Measurements from ENCODE around the gene GCDH. TPM values are rescaled to one million over a fixed set of nuclear protein-coding genes. Genes with fewer than 3 reads are reported as not detected.
A peak's percentile ranks its signal among the peaks of the same experiment; 100 is the strongest.

Gene GCDH
- total RNA-seq, 1 donor from 2014 or later, result 73.9 TPM

DNA sequence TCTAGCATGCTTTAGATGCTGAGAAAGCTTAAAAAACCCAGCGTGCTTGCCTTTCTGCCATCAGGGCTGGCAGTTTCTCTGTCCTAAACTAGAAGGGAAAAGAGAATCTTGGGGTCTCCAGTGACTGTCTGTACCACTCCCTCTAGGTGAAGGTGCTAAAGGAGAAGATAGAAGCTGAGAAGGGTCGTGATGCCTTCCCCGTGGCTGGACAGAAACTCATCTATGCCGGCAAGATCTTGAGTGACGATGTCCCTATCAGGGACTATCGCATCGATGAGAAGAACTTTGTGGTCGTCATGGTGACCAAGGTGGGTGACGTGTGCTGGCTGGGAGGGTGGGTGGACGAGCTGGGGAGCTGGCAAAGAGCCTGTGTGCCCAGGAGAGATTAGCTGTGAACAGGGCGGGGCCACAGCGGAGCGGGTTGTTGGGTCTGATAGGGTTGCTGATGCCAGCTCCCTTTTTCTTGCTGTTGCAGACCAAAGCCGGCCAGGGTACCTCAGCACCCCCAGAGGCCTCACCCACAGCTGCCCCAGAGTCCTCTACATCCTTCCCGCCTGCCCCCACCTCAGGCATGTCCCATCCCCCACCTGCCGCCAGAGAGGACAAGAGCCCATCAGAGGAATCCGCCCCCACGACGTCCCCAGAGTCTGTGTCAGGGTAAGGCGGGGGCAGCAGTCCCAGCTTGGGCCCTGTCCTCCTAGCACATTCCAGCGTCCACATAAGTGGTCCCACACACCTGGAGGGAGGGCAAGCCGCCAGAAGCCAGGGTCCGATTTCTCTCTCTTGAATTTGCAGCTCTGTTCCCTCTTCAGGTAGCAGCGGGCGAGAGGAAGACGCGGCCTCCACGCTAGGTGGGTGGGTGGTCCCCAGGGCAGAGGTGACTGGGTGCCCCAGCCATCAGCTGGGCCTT, 57.0 kb downstream of the GCDH start:
- H3K4me1 Mint-ChIP-seq, result peaks cover 43% of the 10 kb centered on the region
- H3K27ac Mint-ChIP-seq, result peak overlapping the region; percentile 41
- no peak for DNase-seq
- intact Hi-C loops (cut with micrococcal nuclease), result no loop called here
- H3K4me3 Mint-ChIP-seq, result no peak overlapping the region
- H3K27me3 Mint-ChIP-seq, result no peaks in the 10 kb centered on the region
- peaks cover 89% of the 10 kb centered on the region for H3K36me3 Mint-ChIP-seq (ENCODE audit: low read depth)
- TF ChIP-seq CTCF (IDR thresholded peaks at IDR 0.05), result no peak
- ChIA-PET POLR2A (interaction anchor here (0.6 to 4.3 kb wide), 4 partner anchors 8 to 155 kb away, joined by 3 to 20 read pairs (median 4); partner anchors contain the start of genes CALR and FARSA), CTCF (interaction anchor here (1.1 kb wide), 1 partner anchor 113 kb away, joined by 3 read pairs; no protein-coding TSS in a partner anchor)
- H3K9me3 Mint-ChIP-seq, result no peaks in the 10 kb centered on the region
- no peak for ATAC-seq (ENCODE audit: low read depth)

- no peak for DNase-seq
- ATAC-seq (ENCODE audit: low read depth), result no peak
- ChIA-PET POLR2A (interaction anchor here (0.6 to 4.3 kb wide), 3 partner anchors 10 to 155 kb away, joined by 3 to 20 read pairs (median 4); partner anchors contain the start of genes CALR and FARSA), CTCF (interaction anchor here (1.1 to 1.7 kb wide), 2 partner anchors 17 to 112 kb away, joined by 3 to 4 read pairs; no protein-coding TSS in a partner anchor)
- peaks cover 39% of the 10 kb centered on the region for H3K4me1 Mint-ChIP-seq
- peaks cover 88% of the 10 kb centered on the region for H3K36me3 Mint-ChIP-seq (ENCODE audit: low read depth)
- no peaks in the 10 kb centered on the region for H3K9me3 Mint-ChIP-seq
- no peak overlapping the region for H3K27ac Mint-ChIP-seq
- no peak overlapping the region for H3K4me3 Mint-ChIP-seq
- intact Hi-C loops (cut with micrococcal nuclease), result no loop called here
- no peaks in the 10 kb centered on the region for H3K27me3 Mint-ChIP-seq
- TF ChIP-seq CTCF (IDR thresholded peaks at IDR 0.05), result no peak
Measured at GRCh38 chr19:12948612-12949362, 57.8 kb downstream of the GCDH start.

Other genes starting within 250 kb of the GCDH start
- 251 and 291 TPM in 2 replicates for gene MAN2B1, start 224.4 kb upstream of the GCDH start, total RNA-seq
- 17.7 and 20.8 TPM in 2 replicates for gene WDR83, start 224.4 kb upstream of the GCDH start, total RNA-seq
- 141 and 160 TPM in 2 replicates for gene DHPS, start 209.3 kb upstream of the GCDH start, total RNA-seq
- gene GNG14, start 203.2 kb upstream of the GCDH start, total RNA-seq, result not detected in 2 replicates
- gene FBXW9, start 194.5 kb upstream of the GCDH start, total RNA-seq, result 4.7 and 5.2 TPM in 2 replicates
- gene TNPO2, start 167.2 kb upstream of the GCDH start, total RNA-seq, result 73.9 and 91.5 TPM in 2 replicates
- gene TRIR, start 156.5 kb upstream of the GCDH start, total RNA-seq, result 164 and 183 TPM in 2 replicates
- 59.6 and 63.5 TPM in 2 replicates for gene GET3, start 153.7 kb upstream of the GCDH start, total RNA-seq
- not detected in 2 replicates for gene BEST2, start 139.4 kb upstream of the GCDH start, total RNA-seq
- 13.4 and 21.2 TPM in 2 replicates for gene HOOK2, start 115.6 kb upstream of the GCDH start, total RNA-seq
- gene JUNB, start 99.7 kb upstream of the GCDH start, total RNA-seq, result 127 and 132 TPM in 2 replicates
- 53.1 and 55.6 TPM in 2 replicates for gene PRDX2, start 89.4 kb upstream of the GCDH start, total RNA-seq
- gene THSD8, start 89.1 kb upstream of the GCDH start, total RNA-seq, result 2.3 and 5.9 TPM in 2 replicates
- 13.4 and 22.1 TPM in 2 replicates for gene RNASEH2A, start 84.6 kb upstream of the GCDH start, total RNA-seq
- not detected in 2 replicates for gene RTBDN, start 56.6 kb upstream of the GCDH start, total RNA-seq
- gene MAST1, start 52.6 kb upstream of the GCDH start, total RNA-seq, result 0.20 and 0.66 TPM in 2 replicates
- gene DNASE2, start 9.7 kb upstream of the GCDH start, total RNA-seq, result 26.5 and 27.2 TPM in 2 replicates
- gene KLF1, start 4.0 kb upstream of the GCDH start, total RNA-seq, result 0.12 TPM in 1 of 2 replicates, not detected in the other
- 0.49 TPM in 1 of 2 replicates, not detected in the other for gene SYCE2, start 28.1 kb downstream of the GCDH start, total RNA-seq
- gene FARSA, start 42.6 kb downstream of the GCDH start, total RNA-seq, result 76.1 and 76.8 TPM in 2 replicates
- 721 and 802 TPM in 2 replicates for gene CALR, start 47.4 kb downstream of the GCDH start, total RNA-seq
- 106 and 112 TPM in 2 replicates for gene RAD23A, start 54.7 kb downstream of the GCDH start, total RNA-seq
- gene GADD45GIP1, start 66.1 kb downstream of the GCDH start, total RNA-seq, result 16.7 and 19.6 TPM in 2 replicates
- gene DAND5, start 78.4 kb downstream of the GCDH start, total RNA-seq, result not detected in 2 replicates
- 2.6 and 2.7 TPM in 2 replicates for gene NFIX, start 104.3 kb downstream of the GCDH start, total RNA-seq
- gene LYL1, start 211.7 kb downstream of the GCDH start, total RNA-seq, result 67.1 and 74.8 TPM in 2 replicates
- 111 and 113 TPM in 2 replicates for gene TRMT1, start 225.6 kb downstream of the GCDH start, total RNA-seq
- 62.1 and 68.8 TPM in 2 replicates for gene NACC1, start 227.1 kb downstream of the GCDH start, total RNA-seq